ENCODE data around the gene TPST2.

DNA sequence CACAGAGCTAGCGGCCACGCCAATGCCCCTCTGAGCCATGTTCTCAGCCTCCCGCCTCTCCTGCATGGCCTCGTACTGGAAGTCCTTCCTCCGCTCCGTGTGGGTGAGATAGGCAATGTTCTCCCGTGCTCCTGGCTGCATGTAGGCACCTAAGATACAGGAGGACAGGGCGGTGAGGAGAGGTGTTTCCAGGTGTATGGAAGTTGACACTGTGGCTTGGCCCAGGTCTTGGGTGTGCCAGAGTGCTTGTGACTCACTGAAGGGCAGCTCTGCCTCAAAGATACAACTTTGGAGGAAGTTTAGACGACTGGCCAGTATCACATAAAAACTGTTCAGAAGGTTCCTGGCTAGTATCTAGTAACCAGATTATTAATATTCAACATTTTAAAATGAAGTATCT is 97.7 kb downstream of the TPST2 start:
- TF ChIP-seq, protein P1, sequence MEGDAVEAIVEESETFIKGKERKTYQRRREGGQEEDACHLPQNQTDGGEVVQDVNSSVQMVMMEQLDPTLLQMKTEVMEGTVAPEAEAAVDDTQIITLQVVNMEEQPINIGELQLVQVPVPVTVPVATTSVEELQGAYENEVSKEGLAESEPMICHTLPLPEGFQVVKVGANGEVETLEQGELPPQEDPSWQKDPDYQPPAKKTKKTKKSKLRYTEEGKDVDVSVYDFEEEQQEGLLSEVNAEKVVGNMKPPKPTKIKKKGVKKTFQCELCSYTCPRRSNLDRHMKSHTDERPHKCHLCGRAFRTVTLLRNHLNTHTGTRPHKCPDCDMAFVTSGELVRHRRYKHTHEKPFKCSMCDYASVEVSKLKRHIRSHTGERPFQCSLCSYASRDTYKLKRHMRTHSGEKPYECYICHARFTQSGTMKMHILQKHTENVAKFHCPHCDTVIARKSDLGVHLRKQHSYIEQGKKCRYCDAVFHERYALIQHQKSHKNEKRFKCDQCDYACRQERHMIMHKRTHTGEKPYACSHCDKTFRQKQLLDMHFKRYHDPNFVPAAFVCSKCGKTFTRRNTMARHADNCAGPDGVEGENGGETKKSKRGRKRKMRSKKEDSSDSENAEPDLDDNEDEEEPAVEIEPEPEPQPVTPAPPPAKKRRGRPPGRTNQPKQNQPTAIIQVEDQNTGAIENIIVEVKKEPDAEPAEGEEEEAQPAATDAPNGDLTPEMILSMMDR (conservative IDR thresholded peaks at IDR 0.05), result no peak
- TF ChIP-seq ZFX (IDR thresholded peaks at IDR 0.05), result no peak

Data from C4-2B (cell line).